Adrenal gland (tissue), 12 donors: ENCODE results near the gene EYS. TPM values are rescaled to one million over a fixed set of nuclear protein-coding genes. Genes with fewer than 3 reads are reported as not detected.

Experiments used
- DNase-seq, 7 donors: peaks; one replicate each; pipeline ENCODE4 v3.0.0-alpha.2; 2019 to 2020
- H3K27ac ChIP-seq, 5 donors: fragments of 200-600 bp; sonication (generic) in 4 of 5; 1 replicate in 3 of 5; 2 replicates in 2 of 5; pipeline versions ENCODE4 v1.5.1 to v1.8.0; 2016 to 2020; ENCODE audit warnings: mild to moderate bottlenecking in 1 of 5
- H3K27me3 ChIP-seq: fragments of 200-600 bp; 2 replicates; pipeline ENCODE4 v1.8.0; 2021
- H3K36me3 ChIP-seq, 2 donors: fragments of 200-600 bp; replicated peaks in 1 of 2; 1 replicate in 1 of 2; 2 replicates in 1 of 2; pipeline versions ENCODE4 v1.5.1 to v1.8.0; 2018 to 2022
- H3K4me1 ChIP-seq, 2 donors: fragments of 200-600 bp; replicated peaks in 1 of 2; 1 replicate in 1 of 2; 2 replicates in 1 of 2; pipeline versions ENCODE4 v1.5.1 to v1.8.0; 2018 to 2021
- H3K4me3 ChIP-seq, 4 donors: fragments of 200-600 bp; sonication (generic) in 3 of 4; one replicate each; pipeline ENCODE4 v1.5.1; 2016 to 2018
- H3K9me3 ChIP-seq, 3 donors: fragments of 200-600 bp; sonication (generic) in 1 of 3; replicated peaks in 1 of 3; 1 replicate in 2 of 3; 2 replicates in 1 of 3; pipeline versions ENCODE4 v1.5.1 to v1.8.0; 2016 to 2021
- CTCF ChIP-seq, 6 experiments: fragments of 450-650 bp in 4 of 6; fragments of 200-600 bp in 2 of 6; sonication (generic) in 1 of 6; IDR thresholded peaks; 1 replicate in 5 of 6; 2 replicates in 1 of 6; pipeline versions ENCODE4 v1.5.1 to v1.8.0; 2016 to 2021; ENCODE audit warnings: antibody characterized with exemption in 6 of 6, mild to moderate bottlenecking in 2 of 6, moderate library complexity in 1 of 6
- POLR2A ChIP-seq, 2 donors: fragments of 450-650 bp; IDR thresholded peaks; one replicate each; pipeline ENCODE4 v1.6.1; 2017; ENCODE audit warnings: antibody characterized with exemption in 2 of 2, mild to moderate bottlenecking in 2 of 2, moderate library complexity in 1 of 2
- WGBS, 4 donors: extraction: QIAGEN DNeasy Blood & Tissue Kit in 2 of 4; methylation state at CpG; one replicate each; pipeline versions ENCODE4 v1.1.5 to v1.1.7; 2013 to 2017; 5-methylcytosine and 5-hydroxymethylcytosine counted together
- intact Hi-C, 2 donors: fragments of 100-400 bp; cut with DNase I; formaldehyde crosslinking; loops; one replicate each; pipeline versions ENCODE4 v1.14.1 to v1.15.0; 2022 to 2023
- polyA plus RNA-seq, 3 donors: library from polyadenylated mRNA; stranded (reverse); fragments of 200-250 nt in 2 of 3; fragments of 350-450 nt in 1 of 3; fragmentation: Illumina TruSeq in 1 of 3; extraction: RNeasy Lipid Tissue Mini Kit (QIAGEN cat#74804) in 1 of 3; gene quantifications; one replicate each; pipeline ENCODE4 v1.2.3, GENCODE V29; 2013 to 2014
- total RNA-seq, 9 donors: library from RNA; depleted of rRNA in 4 of 9; stranded (reverse); fragments of >200 nt in 4 of 9; fragments of 120-200 nt in 1 of 9; fragmentation: NEBNext Ultra II Directional in 1 of 9; extraction: Animal tissue kit (Norgen Biotek cat#: 25700) in 1 of 9; gene quantifications; one replicate each; pipeline versions ENCODE4 v1.1.0 to v1.2.4, GENCODE V29; 2013 to 2023
- donor health status: healthy with polysubstance abuse.
- donor health status: Bipolar disorder and iron deficiency.
- donor health status: DM: yes; HTN: yes; CAD: no.
- donor health status: DM: no; HTN: no; CAD: no.
- donor health status: DM: no; HTN: no; CAD: no.
- donor health status: DM: yes; HTN: yes; CAD: no.

Gene EYS
- total and polyA plus RNA-seq, 12 donors = 0.03 to 3.1 (median 0.18) TPM; not detected in 7

- Histone ChIP-seq H3K4me1 (no peaks in the 10 kb centered on the region), H3K27ac (no peak overlapping the region), H3K9me3 (no peaks in the 10 kb centered on the region), H3K27me3 (no peaks in the 10 kb centered on the region), H3K36me3 (no peaks in the 10 kb centered on the region), H3K4me3 (no peak overlapping the region)
- 59 to 71% (median 66%) methylated on average over 1 of the region's 1 CpG for WGBS, 4 donors
- no peak for TF ChIP-seq POLR2A (IDR thresholded peaks at IDR 0.05)
- no peak for DNase-seq
- intact Hi-C loops = no loop called here
Measured at GRCh38 chr6:64227863-64228262, 1479.2 kb downstream of the EYS start.

GRCh38 chr6:64225503-64225902, 1481.5 kb downstream of the EYS start:
- no peak for DNase-seq

GRCh38 chr6:64224819-64225218, 1482.2 kb downstream of the EYS start:
- WGBS, 4 donors = 40 to 70% (median 44%) methylated on average over 1 of the region's 1 CpG
- Histone ChIP-seq H3K36me3 (no peaks in the 10 kb centered on the region), H3K4me3 (no peak overlapping the region), H3K27me3 (no peaks in the 10 kb centered on the region), H3K9me3 (no peaks in the 10 kb centered on the region), H3K4me1 (no peaks in the 10 kb centered on the region), H3K27ac (no peak overlapping the region)
- peak in 5 of 7 donors; percentile 18 to 50 (median 21) for DNase-seq
- TF ChIP-seq POLR2A (IDR thresholded peaks at IDR 0.05) (no peak), CTCF (IDR thresholded peaks at IDR 0.05) (no peak)
- intact Hi-C loops = no loop called here

More at GRCh38 chr6:64225503-64225902, 1481.5 kb downstream of the EYS start:
- Histone ChIP-seq H3K9me3 (no peaks in the 10 kb centered on the region), H3K27me3 (no peaks in the 10 kb centered on the region), H3K27ac (no peak overlapping the region), H3K36me3 (no peaks in the 10 kb centered on the region), H3K4me1 (no peaks in the 10 kb centered on the region), H3K4me3 (no peak overlapping the region)
- intact Hi-C loops = no loop called here
- TF ChIP-seq CTCF (IDR thresholded peaks at IDR 0.05) = no peak
- no peak for TF ChIP-seq POLR2A (IDR thresholded peaks at IDR 0.05)

- no peak overlapping the region for H3K4me3 ChIP-seq
- no peaks in the 10 kb centered on the region for H3K9me3 ChIP-seq
- no peaks in the 10 kb centered on the region for H3K27me3 ChIP-seq
- 75 to 90% (median 82%) methylated on average over 3 of the region's 3 CpGs for WGBS, 4 donors
- H3K36me3 ChIP-seq = no peaks in the 10 kb centered on the region
- H3K4me1 ChIP-seq = no peaks in the 10 kb centered on the region
- DNase-seq = no peak
- intact Hi-C loops = no loop called here
- TF ChIP-seq POLR2A (IDR thresholded peaks at IDR 0.05) (no peak), CTCF (IDR thresholded peaks at IDR 0.05) (no peak)
- no peak overlapping the region for H3K27ac ChIP-seq
Measured at GRCh38 chr6:64221776-64222175, 1485.2 kb downstream of the EYS start.

- TF ChIP-seq CTCF (IDR thresholded peaks at IDR 0.05) (no peak), POLR2A (IDR thresholded peaks at IDR 0.05) (no peak)
- WGBS, 4 donors = 71 to 84% (median 77%) methylated on average over 1 of the region's 1 CpG
- Histone ChIP-seq H3K9me3 (no peaks in the 10 kb centered on the region), H3K4me1 (no peaks in the 10 kb centered on the region), H3K36me3 (no peaks in the 10 kb centered on the region), H3K27me3 (no peaks in the 10 kb centered on the region), H3K4me3 (no peak overlapping the region), H3K27ac (no peak overlapping the region)
- intact Hi-C loops = no loop called here
- DNase-seq = no peak
Measured at GRCh38 chr6:64220801-64221200, 1486.2 kb downstream of the EYS start.
